ENCODE results near the gene CPVL.

CPVL gene

GRCh38 chr7:29163854-29164253 is 17.5 kb upstream of the CPVL start:
- Histone ChIP-seq H3K9me3 (ENCODE audit: insufficient read depth, low read length) (no peaks in the 10 kb centered on the region), H3K79me2 (ENCODE audit: low read length) (no peaks in the 10 kb centered on the region), H3K27me3 (ENCODE audit: low read depth, low read length) (no peaks in the 10 kb centered on the region), H3K36me3 (replicated peaks; ENCODE audit: low read depth, low read length) (no peaks in the 10 kb centered on the region), H3K4me1 (ENCODE audit: low read length) (no peaks in the 10 kb centered on the region), H4K20me1 (ENCODE audit: insufficient read depth, low read length) (no peaks in the 10 kb centered on the region), H3K9ac (ENCODE audit: low read length) (no peak overlapping the region), H2AFZ (ENCODE audit: low read depth, low read length) (no peak overlapping the region), H3K4me2 (ENCODE audit: low read length) (no peak overlapping the region), H3K4me3 (ENCODE audit: low read length) (no peak overlapping the region), H3K27ac (ENCODE audit: low read length) (no peak overlapping the region)
- no peak for TF ChIP-seq EZH2phosphoT487 (IDR thresholded peaks at IDR 0.05; ENCODE audit: low read depth)

GRCh38 chr7:29162577-29162976 is 16.2 kb upstream of the CPVL start:
- Histone ChIP-seq H3K4me2 (ENCODE audit: low read length) (no peak overlapping the region), H3K9me3 (ENCODE audit: insufficient read depth, low read length) (no peaks in the 10 kb centered on the region), H2AFZ (ENCODE audit: low read depth, low read length) (no peak overlapping the region), H3K9ac (ENCODE audit: low read length) (no peak overlapping the region), H3K4me1 (ENCODE audit: low read length) (no peaks in the 10 kb centered on the region), H3K79me2 (ENCODE audit: low read length) (no peaks in the 10 kb centered on the region), H3K4me3 (ENCODE audit: low read length) (no peak overlapping the region), H3K27ac (ENCODE audit: low read length) (no peak overlapping the region), H4K20me1 (ENCODE audit: insufficient read depth, low read length) (no peaks in the 10 kb centered on the region), H3K27me3 (ENCODE audit: low read depth, low read length) (no peaks in the 10 kb centered on the region), H3K36me3 (replicated peaks; ENCODE audit: low read depth, low read length) (no peaks in the 10 kb centered on the region)
- TF ChIP-seq EZH2phosphoT487 (IDR thresholded peaks at IDR 0.05; ENCODE audit: low read depth) (no peak), CTCF (IDR thresholded peaks at IDR 0.05; ENCODE audit: low read depth, low read length) (no peak)

- TF ChIP-seq EZH2phosphoT487 (IDR thresholded peaks at IDR 0.05; ENCODE audit: low read depth): no peak
- no peak for TF ChIP-seq CTCF (IDR thresholded peaks at IDR 0.05; ENCODE audit: low read depth, low read length)
- Histone ChIP-seq H3K4me3 (ENCODE audit: low read length) (no peak overlapping the region), H3K4me1 (ENCODE audit: low read length) (no peaks in the 10 kb centered on the region), H3K27ac (ENCODE audit: low read length) (no peak overlapping the region), H3K79me2 (ENCODE audit: low read length) (no peaks in the 10 kb centered on the region), H4K20me1 (ENCODE audit: insufficient read depth, low read length) (no peaks in the 10 kb centered on the region), H2AFZ (ENCODE audit: low read depth, low read length) (no peak overlapping the region), H3K36me3 (replicated peaks; ENCODE audit: low read depth, low read length) (no peaks in the 10 kb centered on the region), H3K9ac (ENCODE audit: low read length) (no peak overlapping the region), H3K9me3 (ENCODE audit: insufficient read depth, low read length) (no peaks in the 10 kb centered on the region), H3K27me3 (ENCODE audit: low read depth, low read length) (no peaks in the 10 kb centered on the region), H3K4me2 (ENCODE audit: low read length) (no peak overlapping the region)
Observed at GRCh38 chr7:29161231-29161630, 14.9 kb upstream of the CPVL start.

GRCh38 chr7:29160080-29160479 is 13.7 kb upstream of the CPVL start:
- no peak overlapping the region for H3K27ac ChIP-seq (ENCODE audit: low read length)
- TF ChIP-seq CTCF (IDR thresholded peaks at IDR 0.05; ENCODE audit: low read depth, low read length): no peak
- no peak for TF ChIP-seq EZH2phosphoT487 (IDR thresholded peaks at IDR 0.05; ENCODE audit: low read depth)
- H3K36me3 ChIP-seq (replicated peaks; ENCODE audit: low read depth, low read length): no peaks in the 10 kb centered on the region
- no peak overlapping the region for H3K4me2 ChIP-seq (ENCODE audit: low read length)
- H4K20me1 ChIP-seq (ENCODE audit: insufficient read depth, low read length): no peaks in the 10 kb centered on the region
- H3K9ac ChIP-seq (ENCODE audit: low read length): no peak overlapping the region
- H3K4me1 ChIP-seq (ENCODE audit: low read length): no peaks in the 10 kb centered on the region
- H2AFZ ChIP-seq (ENCODE audit: low read depth, low read length): no peak overlapping the region
- H3K4me3 ChIP-seq (ENCODE audit: low read length): no peak overlapping the region
- H3K9me3 ChIP-seq (ENCODE audit: insufficient read depth, low read length): no peaks in the 10 kb centered on the region
- no peaks in the 10 kb centered on the region for H3K27me3 ChIP-seq (ENCODE audit: low read depth, low read length)
- H3K79me2 ChIP-seq (ENCODE audit: low read length): no peaks in the 10 kb centered on the region

Measured in OCI-LY3 (cell line).